HL-60 (cell line): ENCODE results near the gene DCPS.

Experiments
- POLR2AphosphoS5 ChIP-seq: IDR thresholded peaks from 2 replicates; pipeline ENCODE4 v1.6.1; 2012; ENCODE audit warnings: low read depth
- TF ChIP-seq, protein P1 (sequence below): IDR thresholded peaks from 2 replicates; pipeline ENCODE4 v1.6.1; 2012; ENCODE audit warnings: low read depth; ENCODE audit not compliant: insufficient replicate concordance
- TF ChIP-seq, protein P2 (sequence below): IDR thresholded peaks from one replicate; pipeline ENCODE4 v1.5.1; 2011; ENCODE audit warnings: low read length, control low read depth, inconsistent platforms; ENCODE audit not compliant: insufficient read depth

- TF ChIP-seq, protein P1, sequence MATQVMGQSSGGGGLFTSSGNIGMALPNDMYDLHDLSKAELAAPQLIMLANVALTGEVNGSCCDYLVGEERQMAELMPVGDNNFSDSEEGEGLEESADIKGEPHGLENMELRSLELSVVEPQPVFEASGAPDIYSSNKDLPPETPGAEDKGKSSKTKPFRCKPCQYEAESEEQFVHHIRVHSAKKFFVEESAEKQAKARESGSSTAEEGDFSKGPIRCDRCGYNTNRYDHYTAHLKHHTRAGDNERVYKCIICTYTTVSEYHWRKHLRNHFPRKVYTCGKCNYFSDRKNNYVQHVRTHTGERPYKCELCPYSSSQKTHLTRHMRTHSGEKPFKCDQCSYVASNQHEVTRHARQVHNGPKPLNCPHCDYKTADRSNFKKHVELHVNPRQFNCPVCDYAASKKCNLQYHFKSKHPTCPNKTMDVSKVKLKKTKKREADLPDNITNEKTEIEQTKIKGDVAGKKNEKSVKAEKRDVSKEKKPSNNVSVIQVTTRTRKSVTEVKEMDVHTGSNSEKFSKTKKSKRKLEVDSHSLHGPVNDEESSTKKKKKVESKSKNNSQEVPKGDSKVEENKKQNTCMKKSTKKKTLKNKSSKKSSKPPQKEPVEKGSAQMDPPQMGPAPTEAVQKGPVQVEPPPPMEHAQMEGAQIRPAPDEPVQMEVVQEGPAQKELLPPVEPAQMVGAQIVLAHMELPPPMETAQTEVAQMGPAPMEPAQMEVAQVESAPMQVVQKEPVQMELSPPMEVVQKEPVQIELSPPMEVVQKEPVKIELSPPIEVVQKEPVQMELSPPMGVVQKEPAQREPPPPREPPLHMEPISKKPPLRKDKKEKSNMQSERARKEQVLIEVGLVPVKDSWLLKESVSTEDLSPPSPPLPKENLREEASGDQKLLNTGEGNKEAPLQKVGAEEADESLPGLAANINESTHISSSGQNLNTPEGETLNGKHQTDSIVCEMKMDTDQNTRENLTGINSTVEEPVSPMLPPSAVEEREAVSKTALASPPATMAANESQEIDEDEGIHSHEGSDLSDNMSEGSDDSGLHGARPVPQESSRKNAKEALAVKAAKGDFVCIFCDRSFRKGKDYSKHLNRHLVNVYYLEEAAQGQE, result peak; percentile 6
- TF ChIP-seq, protein P2, sequence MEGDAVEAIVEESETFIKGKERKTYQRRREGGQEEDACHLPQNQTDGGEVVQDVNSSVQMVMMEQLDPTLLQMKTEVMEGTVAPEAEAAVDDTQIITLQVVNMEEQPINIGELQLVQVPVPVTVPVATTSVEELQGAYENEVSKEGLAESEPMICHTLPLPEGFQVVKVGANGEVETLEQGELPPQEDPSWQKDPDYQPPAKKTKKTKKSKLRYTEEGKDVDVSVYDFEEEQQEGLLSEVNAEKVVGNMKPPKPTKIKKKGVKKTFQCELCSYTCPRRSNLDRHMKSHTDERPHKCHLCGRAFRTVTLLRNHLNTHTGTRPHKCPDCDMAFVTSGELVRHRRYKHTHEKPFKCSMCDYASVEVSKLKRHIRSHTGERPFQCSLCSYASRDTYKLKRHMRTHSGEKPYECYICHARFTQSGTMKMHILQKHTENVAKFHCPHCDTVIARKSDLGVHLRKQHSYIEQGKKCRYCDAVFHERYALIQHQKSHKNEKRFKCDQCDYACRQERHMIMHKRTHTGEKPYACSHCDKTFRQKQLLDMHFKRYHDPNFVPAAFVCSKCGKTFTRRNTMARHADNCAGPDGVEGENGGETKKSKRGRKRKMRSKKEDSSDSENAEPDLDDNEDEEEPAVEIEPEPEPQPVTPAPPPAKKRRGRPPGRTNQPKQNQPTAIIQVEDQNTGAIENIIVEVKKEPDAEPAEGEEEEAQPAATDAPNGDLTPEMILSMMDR, result no peak
- no peak; the same call in 1 of the 2 replicates for TF ChIP-seq POLR2AphosphoS5
These were observed 50.9 kb downstream of the DCPS start for GRCh38 chr11:126354631-126355323.
